Type B pancreatic cell (in vitro differentiated cells): ENCODE measurements around the gene GPX7. TPM values are rescaled to one million over a fixed set of nuclear protein-coding genes. Genes with fewer than 3 reads are reported as not detected.

Experiments
- DNase-seq: peaks from one replicate; pipeline ENCODE4 v3.0.0; 2021; ENCODE audit warnings: mixed read lengths; ENCODE audit not compliant: unreplicated experiment; ENCODE audit errors: extremely low spot score
- H3K27ac Mint-ChIP-seq: 2 replicates; pipeline ENCODE4 v1.8.0; 2021; ENCODE audit warnings: mild to moderate bottlenecking, mixed read lengths
- H3K27me3 Mint-ChIP-seq: 2 replicates; pipeline ENCODE4 v1.8.0; 2021; ENCODE audit warnings: mixed read lengths
- H3K36me3 Mint-ChIP-seq: 2 replicates; pipeline ENCODE4 v1.8.0; 2021; ENCODE audit warnings: mixed read lengths
- H3K4me1 Mint-ChIP-seq: one replicate; pipeline ENCODE4 v1.8.0; 2021; ENCODE audit warnings: mixed read lengths; ENCODE audit not compliant: unreplicated experiment
- H3K4me3 Mint-ChIP-seq: 2 replicates; pipeline ENCODE4 v1.8.0; 2021; ENCODE audit warnings: mild to moderate bottlenecking, mixed read lengths
- H3K9me3 Mint-ChIP-seq: 2 replicates; pipeline ENCODE4 v1.8.0; 2021; ENCODE audit warnings: mixed read lengths
- CTCF ChIP-seq: fragments of 200-600 bp; sonication (generic); conservative IDR thresholded peaks from 2 replicates; pipeline ENCODE4 v1.5.0; 2021; ENCODE audit warnings: antibody characterized with exemption, mild to moderate bottlenecking
- total RNA-seq: library from RNA; stranded (reverse); gene quantifications from 2 replicates; pipeline ENCODE4 v1.2.1, GENCODE V29; 2021; ENCODE audit warnings: low replicate concordance

GPX7 gene
- total RNA-seq, 1 donor from 2014 or later: 35.4 TPM

- Mint-ChIP-seq H3K27ac (no peak overlapping the region), H3K9me3 (no peaks in the 10 kb centered on the region), H3K27me3 (peaks cover 8% of the 10 kb centered on the region), H3K4me1 (peaks cover 29% of the 10 kb centered on the region), H3K4me3 (no peak overlapping the region), H3K36me3 (no peaks in the 10 kb centered on the region)
- no peak for DNase-seq
- TF ChIP-seq CTCF: no peak
These were observed 7.1 kb upstream of the GPX7 start for GRCh38 chr1:52595061-52595460.

GRCh38 chr1:52597912-52598311 lies 4.3 kb upstream of the GPX7 start:
- no peaks in the 10 kb centered on the region for H3K9me3 Mint-ChIP-seq
- no peak overlapping the region for H3K27ac Mint-ChIP-seq
- no peak for DNase-seq
- H3K36me3 Mint-ChIP-seq: peaks cover 4% of the 10 kb centered on the region
- no peak overlapping the region for H3K4me3 Mint-ChIP-seq
- TF ChIP-seq CTCF: no peak
- H3K27me3 Mint-ChIP-seq: peaks cover 15% of the 10 kb centered on the region
- peaks cover 21% of the 10 kb centered on the region for H3K4me1 Mint-ChIP-seq

- Mint-ChIP-seq H3K27me3 (peaks cover 15% of the 10 kb centered on the region), H3K27ac (no peak overlapping the region), H3K9me3 (no peaks in the 10 kb centered on the region), H3K4me3 (no peak overlapping the region), H3K36me3 (peaks cover 4% of the 10 kb centered on the region), H3K4me1 (peaks cover 29% of the 10 kb centered on the region)
- no peak for DNase-seq
- TF ChIP-seq CTCF: no peak
These were observed 3.4 kb upstream of the GPX7 start for GRCh38 chr1:52598729-52599128.

- Mint-ChIP-seq H3K27me3 (peaks cover 15% of the 10 kb centered on the region), H3K27ac (no peak overlapping the region), H3K9me3 (no peaks in the 10 kb centered on the region), H3K4me3 (no peak overlapping the region), H3K36me3 (peaks cover 4% of the 10 kb centered on the region), H3K4me1 (peaks cover 33% of the 10 kb centered on the region)
- TF ChIP-seq CTCF: no peak
- DNase-seq: no peak
These were observed 2.9 kb upstream of the GPX7 start for GRCh38 chr1:52599236-52599635.

GRCh38 chr1:52600533-52601179 lies 1.5 kb upstream of the GPX7 start:
- Mint-ChIP-seq H3K4me1 (peaks cover 21% of the 10 kb centered on the region), H3K27me3 (peaks cover 15% of the 10 kb centered on the region), H3K4me3 (no peak overlapping the region), H3K36me3 (peaks cover 4% of the 10 kb centered on the region), H3K27ac (no peak overlapping the region), H3K9me3 (no peaks in the 10 kb centered on the region)
- no peak for DNase-seq
- no peak for TF ChIP-seq CTCF
